Lung (tissue), 12 donors: ENCODE measurements around the gene C19orf67. TPM values are rescaled to one million over a fixed set of nuclear protein-coding genes. Genes with fewer than 3 reads are reported as not detected.

Source experiments
- ATAC-seq: fragments of 200-7000 bp; cut with Tn5 transposase; one replicate; pipeline ENCODE4 v1.9.1; 2020; ENCODE audit warnings: moderate number of reproducible peaks; ENCODE audit not compliant: insufficient read depth, low FRiP score
- DNase-seq, 3 donors: peaks; one replicate each; pipeline ENCODE4 v3.0.0-alpha.2; 2013 to 2017
- H3K27ac ChIP-seq, 2 donors: one replicate each; pipeline ENCODE4 v1.5.1; 2013; ENCODE audit warnings: mild to moderate bottlenecking in 2 of 2, moderate library complexity in 2 of 2, control low read depth in 1 of 2, inconsistent platforms in 1 of 2, low read depth in 1 of 2, low read length in 1 of 2
- H3K27me3 ChIP-seq, 3 donors: one replicate each; pipeline ENCODE4 v1.5.1; 2013; ENCODE audit warnings: low read length in 2 of 3; ENCODE audit not compliant: control insufficient read depth in 3 of 3, insufficient read depth in 3 of 3
- H3K36me3 ChIP-seq, 4 donors: one replicate each; pipeline ENCODE4 v1.5.1; 2013; ENCODE audit warnings: low read length in 4 of 4, mild to moderate bottlenecking in 1 of 4, moderate library complexity in 1 of 4; ENCODE audit not compliant: control insufficient read depth in 4 of 4, insufficient read depth in 4 of 4
- H3K4me1 ChIP-seq, 5 donors: one replicate each; pipeline ENCODE4 v1.5.1; 2013; ENCODE audit warnings: low read length in 5 of 5, mild to moderate bottlenecking in 2 of 5, moderate library complexity in 1 of 5; ENCODE audit not compliant: control insufficient read depth in 5 of 5, insufficient read depth in 5 of 5
- H3K4me3 ChIP-seq: one replicate; pipeline ENCODE4 v1.5.1; 2013; ENCODE audit warnings: mild to moderate bottlenecking, control low read depth, moderate library complexity
- H3K9ac ChIP-seq, 2 donors: one replicate each; pipeline ENCODE4 v1.5.1; 2013; ENCODE audit warnings: low read length in 2 of 2, control low read depth in 1 of 2; ENCODE audit not compliant: insufficient read depth in 1 of 2
- H3K9me3 ChIP-seq, 4 donors: one replicate each; pipeline ENCODE4 v1.5.1; 2013; ENCODE audit warnings: low read length in 3 of 4, mild to moderate bottlenecking in 1 of 4, moderate library complexity in 1 of 4; ENCODE audit not compliant: control insufficient read depth in 4 of 4, insufficient read depth in 3 of 4
- WGBS, 2 donors: extraction: QIAGEN DNeasy Blood & Tissue Kit; methylation state at CpG; one replicate each; pipeline ENCODE4 v1.1.7; 2013; 5-methylcytosine and 5-hydroxymethylcytosine counted together
- polyA plus RNA-seq, 2 donors: library from polyadenylated mRNA; stranded (reverse); fragments of 200-250 nt; gene quantifications; one replicate each; pipeline ENCODE4 v1.2.1, GENCODE V29; 2013
- total RNA-seq, 2 donors: library from RNA; depleted of rRNA in 1 of 2; stranded (reverse); fragments of >200 nt in 1 of 2; gene quantifications; one replicate each; pipeline ENCODE4 v1.2.1, GENCODE V29; 2014 to 2021
- TF ChIP-seq, protein P1 (sequence below): IDR thresholded peaks from 2 replicates; pipeline ENCODE4 v1.5.1; 2012; ENCODE audit warnings: mild to moderate bottlenecking; ENCODE audit errors: control extremely low read depth, extremely low read depth
- donor health status: control.
- donor health status: control.
- donor health status: Bipolar disorder and iron deficiency.
- donor health status: healthy.
- donor health status: DM: yes; HTN: yes; CAD: no.

Gene C19orf67
- total and polyA plus RNA-seq, 4 donors = 0.37 to 1.0 (median 0.38) TPM; not detected in 1

DNA sequence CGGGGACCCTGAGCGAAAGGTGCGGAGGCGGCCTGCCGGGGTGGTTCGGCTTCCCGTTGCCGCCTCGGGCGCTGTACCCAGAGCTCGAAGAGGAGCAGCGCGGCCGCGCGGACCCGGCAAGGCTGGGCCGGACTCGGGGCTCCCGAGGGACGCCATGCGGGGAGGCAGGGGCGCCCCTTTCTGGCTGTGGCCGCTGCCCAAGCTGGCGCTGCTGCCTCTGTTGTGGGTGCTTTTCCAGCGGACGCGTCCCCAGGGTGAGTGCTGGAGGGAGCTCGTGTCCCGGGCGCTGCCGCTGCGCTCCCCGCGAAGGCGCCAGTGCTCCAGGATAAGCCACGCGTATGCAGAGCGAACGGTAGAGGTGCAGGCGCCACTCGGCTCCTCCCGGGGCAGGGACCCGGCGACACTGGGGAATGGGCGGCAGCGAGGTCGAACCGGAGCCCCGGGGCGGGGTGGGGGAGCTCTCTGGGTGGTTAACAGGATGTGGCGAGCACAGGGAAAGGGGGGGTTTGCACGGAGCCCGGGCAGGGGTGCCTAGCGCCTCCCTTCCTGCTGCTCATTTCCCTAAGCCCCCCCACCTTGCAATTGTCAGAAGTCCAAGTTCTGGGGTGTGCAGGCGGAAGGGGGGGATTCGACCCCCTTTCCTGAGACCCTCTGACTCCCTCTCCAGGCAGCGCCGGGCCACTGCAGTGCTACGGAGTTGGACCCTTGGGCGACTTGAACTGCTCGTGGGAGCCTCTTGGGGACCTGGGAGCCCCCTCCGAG is 53.7 kb downstream of the C19orf67 start, which contains the start of gene IL27RA:
IL27RA (plus strand) TSS at position 44 of the 762 bp plus-strand sequence; CDS start at position 155, 111 bp downstream.
- H3K4me3 ChIP-seq = peak within 1 kb of the TSS; percentile 74
- TF ChIP-seq, protein P1, sequence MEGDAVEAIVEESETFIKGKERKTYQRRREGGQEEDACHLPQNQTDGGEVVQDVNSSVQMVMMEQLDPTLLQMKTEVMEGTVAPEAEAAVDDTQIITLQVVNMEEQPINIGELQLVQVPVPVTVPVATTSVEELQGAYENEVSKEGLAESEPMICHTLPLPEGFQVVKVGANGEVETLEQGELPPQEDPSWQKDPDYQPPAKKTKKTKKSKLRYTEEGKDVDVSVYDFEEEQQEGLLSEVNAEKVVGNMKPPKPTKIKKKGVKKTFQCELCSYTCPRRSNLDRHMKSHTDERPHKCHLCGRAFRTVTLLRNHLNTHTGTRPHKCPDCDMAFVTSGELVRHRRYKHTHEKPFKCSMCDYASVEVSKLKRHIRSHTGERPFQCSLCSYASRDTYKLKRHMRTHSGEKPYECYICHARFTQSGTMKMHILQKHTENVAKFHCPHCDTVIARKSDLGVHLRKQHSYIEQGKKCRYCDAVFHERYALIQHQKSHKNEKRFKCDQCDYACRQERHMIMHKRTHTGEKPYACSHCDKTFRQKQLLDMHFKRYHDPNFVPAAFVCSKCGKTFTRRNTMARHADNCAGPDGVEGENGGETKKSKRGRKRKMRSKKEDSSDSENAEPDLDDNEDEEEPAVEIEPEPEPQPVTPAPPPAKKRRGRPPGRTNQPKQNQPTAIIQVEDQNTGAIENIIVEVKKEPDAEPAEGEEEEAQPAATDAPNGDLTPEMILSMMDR = peak; percentile 26
- no peaks in the 10 kb centered on the region for H3K36me3 ChIP-seq
- DNase-seq (peak; percentile 73 to 80 (median 79)), ATAC-seq (peak; percentile 75)
- H3K9ac ChIP-seq = peak within 1 kb of the TSS; percentile 32 to 46
- no peaks in the 10 kb centered on the region for H3K9me3 ChIP-seq
- WGBS, 2 donors = 0% methylated on average over 62 to 63 of the region's 63 CpGs
- peak within 1 kb of the TSS; percentile 60 to 96 for H3K27ac ChIP-seq
- H3K4me1 ChIP-seq = peaks cover 0 to 7% (median 0%) of the 10 kb centered on the region in 5 donors
- peaks cover 0 to 11% (median 7%) of the 10 kb centered on the region in 3 donors for H3K27me3 ChIP-seq

Other genes with a start within 250 kb of the C19orf67 start
- 1 to 10 TPM in 1 of 2 donors, not detected in 1; 1.5 TPM for gene NANOS3, start 208.6 kb downstream of the C19orf67 start, total RNA-seq
- under 1 TPM; 0.81 to 0.82 TPM for gene NANOS3, start 208.6 kb downstream of the C19orf67 start, polyA plus RNA-seq
- 1 to 10 TPM; 2.9 to 3.0 TPM for gene BRME1, start 179.7 kb downstream of the C19orf67 start, total RNA-seq
- 1 to 10 TPM; 1.3 to 3.2 TPM for gene BRME1, start 179.7 kb downstream of the C19orf67 start, polyA plus RNA-seq
- 10 to 100 TPM; 19.9 to 39.5 TPM for gene CC2D1A, start 179.6 kb downstream of the C19orf67 start, total RNA-seq
- 10 to 100 TPM; 19.3 to 38.9 TPM for gene CC2D1A, start 179.6 kb downstream of the C19orf67 start, polyA plus RNA-seq
- 1 to 10 TPM in 1 of 2 donors, under 1 TPM in 1; 0.88 to 6.4 TPM for gene PODNL1, start 147.4 kb downstream of the C19orf67 start, total RNA-seq
- gene PODNL1, start 147.4 kb downstream of the C19orf67 start, polyA plus RNA-seq = under 1 TPM; 0.55 to 0.95 TPM
- 10 to 100 TPM; 13.8 to 37.9 TPM for gene DCAF15, start 133.3 kb downstream of the C19orf67 start, total RNA-seq
- gene DCAF15, start 133.3 kb downstream of the C19orf67 start, polyA plus RNA-seq = 10 to 100 TPM; 29.0 to 56.1 TPM
- gene RFX1, start 79.5 kb downstream of the C19orf67 start, total RNA-seq = 10 to 100 TPM; 10.1 to 18.6 TPM
- 1 to 10 TPM; 5.7 to 5.9 TPM for gene RFX1, start 79.5 kb downstream of the C19orf67 start, polyA plus RNA-seq
- gene RLN3, start 57.6 kb downstream of the C19orf67 start, total RNA-seq = under 1 TPM in 1 of 2 donors, not detected in 1; 0.52 TPM
- gene RLN3, start 57.6 kb downstream of the C19orf67 start, polyA plus RNA-seq = under 1 TPM in 1 of 2 donors, not detected in 1; 0.50 TPM
- 10 to 100 TPM in 1 of 2 donors, 1 to 10 TPM in 1; 8.4 to 21.5 TPM for gene IL27RA, start 54.0 kb downstream of the C19orf67 start, total RNA-seq
- 10 to 100 TPM in 1 of 2 donors, 1 to 10 TPM in 1; 7.0 to 22.7 TPM for gene IL27RA, start 54.0 kb downstream of the C19orf67 start, polyA plus RNA-seq
- 10 to 100 TPM in 1 of 2 donors, under 1 TPM in 1; 0.71 to 14.3 TPM for gene PALM3, start 23.7 kb downstream of the C19orf67 start, total RNA-seq
- 10 to 100 TPM in 1 of 2 donors, 1 to 10 TPM in 1; 2.5 to 20.6 TPM for gene PALM3, start 23.7 kb downstream of the C19orf67 start, polyA plus RNA-seq
- gene MISP3, start 13.0 kb downstream of the C19orf67 start, total RNA-seq = 10 to 100 TPM in 1 of 2 donors, 1 to 10 TPM in 1; 3.5 to 10.7 TPM
- 10 to 100 TPM in 1 of 2 donors, 1 to 10 TPM in 1; 4.1 to 11.2 TPM for gene MISP3, start 13.0 kb downstream of the C19orf67 start, polyA plus RNA-seq
- gene SAMD1, start 5.0 kb upstream of the C19orf67 start, total RNA-seq = 10 to 100 TPM; 32.9 to 48.8 TPM
- 10 to 100 TPM; 36.8 to 42.1 TPM for gene SAMD1, start 5.0 kb upstream of the C19orf67 start, polyA plus RNA-seq
- gene PRKACA, start 32.0 kb upstream of the C19orf67 start, total RNA-seq = 100 to 1,000 TPM in 1 of 2 donors, 10 to 100 TPM in 1; 43.7 to 103 TPM
- gene PRKACA, start 32.0 kb upstream of the C19orf67 start, polyA plus RNA-seq = 10 to 100 TPM; 54.3 to 81.5 TPM
- 1 to 10 TPM; 2.4 to 3.5 TPM for gene ASF1B, start 50.8 kb upstream of the C19orf67 start, total RNA-seq
- gene ASF1B, start 50.8 kb upstream of the C19orf67 start, polyA plus RNA-seq = 1 to 10 TPM; 4.1 to 5.9 TPM
- gene ADGRL1, start 120.4 kb upstream of the C19orf67 start, total RNA-seq = 10 to 100 TPM; 22.6 to 35.9 TPM
- 10 to 100 TPM in 1 of 2 donors, 1 to 10 TPM in 1; 9.4 to 16.0 TPM for gene ADGRL1, start 120.4 kb upstream of the C19orf67 start, polyA plus RNA-seq